ENCODE measurements around the gene KBTBD13.

KBTBD13 gene

DNA sequence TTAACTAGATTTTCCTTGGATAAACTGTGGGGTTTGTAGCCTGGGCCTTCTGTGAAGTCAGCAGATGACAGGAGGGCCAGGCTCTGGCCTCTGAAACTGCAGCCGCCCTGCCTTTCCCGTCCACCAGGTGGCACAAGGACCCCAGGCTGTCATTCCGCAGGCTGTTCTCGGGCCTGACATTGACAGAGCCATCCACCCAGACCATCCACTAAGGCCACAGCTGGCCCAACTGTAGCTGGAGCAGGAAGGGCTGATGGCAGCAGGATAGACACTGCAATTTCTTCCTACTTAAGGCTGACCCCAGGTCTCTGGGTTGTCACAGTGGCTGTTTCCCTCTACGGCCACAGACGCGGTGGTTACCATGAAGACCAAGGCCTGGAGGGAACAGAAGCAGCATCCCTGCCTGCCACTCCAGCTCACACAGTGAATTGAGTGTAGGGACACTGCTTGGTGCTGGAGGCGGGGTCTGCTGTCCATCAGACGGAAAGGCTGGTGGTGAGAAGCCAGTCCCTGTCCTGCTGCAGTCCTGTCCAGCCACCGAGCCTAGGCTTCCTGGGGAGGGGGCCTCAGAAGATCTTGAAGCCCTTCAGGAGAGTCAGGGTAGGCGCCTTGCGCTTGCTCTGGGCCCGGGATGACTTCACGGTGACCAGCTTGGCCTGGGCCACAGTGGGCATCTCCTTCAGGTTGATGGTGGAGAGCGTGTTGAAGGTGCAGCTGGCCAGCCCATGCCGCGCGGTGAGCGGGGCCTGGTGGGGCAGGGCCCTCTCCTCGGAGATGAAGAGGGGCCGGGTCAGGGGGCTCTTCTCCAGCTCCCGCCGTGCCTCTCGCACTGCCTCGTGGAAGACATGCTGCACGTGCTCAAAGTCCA is 22.0 kb upstream of the KBTBD13 start:
- no peak for DNase-seq

DNA sequence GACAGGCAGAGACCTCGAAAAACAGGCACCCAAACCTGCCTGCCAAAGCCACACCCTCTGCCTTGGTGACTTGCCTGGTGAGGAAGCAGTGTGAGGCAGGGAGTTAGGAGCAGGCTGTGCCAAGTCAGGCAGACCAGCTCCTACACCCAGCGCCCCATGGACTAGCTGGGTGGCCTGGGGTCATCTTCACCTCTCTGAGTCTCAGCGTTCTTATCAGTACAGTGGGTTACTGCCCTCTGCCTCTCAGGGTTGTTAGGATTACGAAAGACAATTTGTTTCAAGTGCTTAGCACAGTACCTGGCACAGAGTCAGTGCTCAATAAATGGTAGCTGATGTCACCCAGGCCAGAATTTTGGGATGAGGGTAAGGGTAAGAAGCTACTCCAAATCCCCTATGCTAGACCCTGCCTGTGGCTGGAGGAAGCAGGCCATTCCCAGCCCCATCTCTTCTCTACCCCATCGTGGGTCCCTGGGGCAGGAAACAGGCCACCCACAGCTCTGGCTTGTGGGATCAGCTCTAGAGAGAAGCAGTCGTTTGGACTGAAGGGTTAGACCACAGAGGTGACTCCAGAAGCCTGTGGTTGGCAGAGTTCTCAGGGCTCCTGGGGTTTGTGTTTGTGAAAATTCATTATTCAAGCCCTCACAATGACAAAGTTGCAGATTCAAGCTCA is 21.2 kb upstream of the KBTBD13 start:
- DNase-seq = no peak

DNA sequence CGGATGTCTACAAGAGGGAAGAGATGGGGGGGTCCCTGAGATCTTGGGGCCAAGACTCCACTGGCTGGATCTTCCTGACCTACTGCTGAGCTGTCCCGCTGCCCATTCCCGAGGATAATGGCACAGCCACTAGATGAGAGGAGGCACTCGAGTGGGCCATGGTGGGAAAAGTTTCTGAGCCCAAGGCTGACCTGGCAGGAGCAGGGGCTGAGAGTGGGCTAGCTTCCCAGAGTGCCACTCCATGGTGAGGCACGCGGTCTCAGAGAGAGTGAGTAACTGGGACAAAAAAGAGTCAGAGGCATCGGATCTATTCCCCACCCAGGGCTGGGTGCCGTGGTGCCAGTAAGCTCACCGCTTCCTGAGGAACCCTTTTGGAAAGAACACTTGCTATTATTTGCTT is 20.4 kb upstream of the KBTBD13 start:
- DNase-seq = no peak

DNA sequence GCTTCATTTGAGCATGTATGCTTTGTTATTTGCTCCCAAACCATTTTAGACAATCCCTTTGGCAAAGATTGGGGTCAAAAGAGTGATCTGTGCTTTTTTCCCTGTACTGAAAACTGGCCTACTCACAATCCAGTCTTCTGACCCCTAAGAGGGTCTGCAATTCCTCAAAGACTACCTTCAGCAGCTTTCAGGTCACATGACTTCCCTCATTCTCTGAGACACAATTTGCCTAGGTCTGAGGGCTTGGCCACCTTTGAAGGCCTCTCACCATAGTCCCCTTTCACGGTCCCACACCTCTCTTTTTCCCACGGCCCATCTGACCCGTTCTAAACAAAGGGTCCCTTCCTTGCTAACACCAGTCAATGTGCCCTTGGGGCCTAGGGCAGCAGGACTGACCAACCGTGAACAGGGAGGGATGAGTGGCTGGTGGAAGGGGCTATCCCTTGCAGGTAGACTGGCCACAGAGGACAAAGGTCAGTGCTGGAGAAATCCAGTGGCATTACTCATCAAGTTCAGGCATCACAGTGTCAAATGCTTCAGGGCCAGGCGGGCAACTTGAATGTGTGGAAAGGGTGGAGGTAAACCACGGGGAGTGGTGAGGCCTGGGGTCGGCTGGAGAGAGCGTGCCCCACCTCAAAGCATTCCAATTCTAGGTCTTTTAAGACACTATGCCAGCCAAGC is 19.5 kb upstream of the KBTBD13 start:
- DNase-seq = no peak

DNA sequence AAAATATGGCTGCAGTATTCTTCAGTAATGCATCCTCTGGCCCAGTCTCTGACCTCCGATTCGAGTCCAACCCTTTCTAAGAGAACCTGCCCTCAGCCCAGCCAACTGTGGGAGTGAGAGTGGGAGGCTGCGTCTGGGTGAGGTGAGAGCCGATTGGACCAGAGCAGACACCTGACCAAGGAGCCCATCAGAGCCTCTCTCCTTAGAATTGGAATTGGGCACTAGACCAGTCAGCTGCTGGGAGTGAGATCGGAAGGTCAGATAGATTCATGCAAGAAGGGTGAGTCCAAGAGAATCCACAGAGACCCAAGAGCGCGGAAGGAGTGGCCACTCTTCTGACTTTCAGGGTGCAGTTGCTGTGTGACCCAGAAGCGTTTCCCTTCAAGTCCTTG is 19.0 kb upstream of the KBTBD13 start:
- no peak for DNase-seq

DNA sequence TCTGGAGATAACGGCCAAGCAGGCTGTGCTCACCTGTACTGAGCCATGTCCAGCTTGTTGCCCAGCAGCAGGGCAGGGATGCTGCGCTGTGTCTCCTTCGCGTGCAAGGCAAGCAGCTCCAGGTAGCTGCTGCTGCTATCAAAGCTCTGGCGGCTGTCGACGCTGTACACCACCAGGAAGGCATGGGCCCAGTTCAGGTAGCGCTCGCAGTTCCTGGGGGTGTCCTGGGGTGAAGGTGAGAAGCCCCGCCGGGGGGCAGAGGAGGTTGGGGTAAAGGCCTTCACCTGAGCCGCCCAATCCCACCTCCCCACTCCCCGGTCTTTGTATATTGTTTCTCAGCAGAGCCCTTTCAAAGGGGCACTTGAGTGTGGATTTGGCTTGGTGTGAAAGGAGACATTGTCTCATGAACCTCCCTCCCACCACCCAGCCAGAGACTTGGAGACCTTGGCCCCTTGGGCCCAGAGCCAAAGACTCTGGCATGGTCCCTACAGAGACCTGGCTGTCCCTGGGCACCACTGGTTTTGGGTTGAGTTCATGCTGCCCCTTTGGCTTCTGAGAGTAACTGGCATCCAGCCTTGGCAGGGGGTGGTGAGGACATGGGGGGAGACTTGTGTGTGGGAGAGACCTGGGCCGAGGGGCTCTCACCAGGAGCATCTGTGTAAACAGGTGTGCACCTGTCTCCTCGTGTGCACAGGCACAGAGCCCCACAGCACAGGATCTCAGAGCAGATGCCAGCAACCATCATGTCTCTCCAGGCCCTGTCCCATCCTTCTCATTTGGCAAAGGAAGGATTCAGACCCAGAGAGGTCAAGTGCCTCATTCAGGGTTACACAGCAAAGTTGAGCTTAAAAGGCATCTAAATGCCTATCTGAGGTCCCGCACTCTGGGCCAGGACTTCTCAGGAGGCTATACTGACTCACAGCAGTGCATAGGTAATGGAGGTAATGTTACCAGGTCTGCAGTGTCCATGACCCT is 17.9 kb upstream of the KBTBD13 start:
- no peak for DNase-seq

DNA sequence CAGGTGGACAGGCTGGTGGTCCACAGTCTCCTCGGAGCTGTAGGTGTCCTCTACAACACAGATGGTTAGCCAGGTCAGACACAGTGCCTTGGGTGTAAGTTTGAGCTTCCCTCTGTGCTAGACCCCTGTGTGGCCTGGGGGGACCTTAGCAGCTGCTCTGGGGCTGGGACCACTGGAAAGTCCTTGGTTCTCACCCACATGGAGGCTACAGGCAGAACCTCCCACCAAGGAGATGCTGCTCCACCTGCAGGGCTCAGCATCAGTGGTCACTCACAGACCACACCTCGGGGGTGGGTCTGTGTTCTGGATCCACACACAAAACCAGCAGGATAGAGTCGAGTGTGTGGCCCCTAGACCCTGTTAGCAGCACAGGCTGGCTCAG is 17.2 kb upstream of the KBTBD13 start:
- DNase-seq = no peak

DNA sequence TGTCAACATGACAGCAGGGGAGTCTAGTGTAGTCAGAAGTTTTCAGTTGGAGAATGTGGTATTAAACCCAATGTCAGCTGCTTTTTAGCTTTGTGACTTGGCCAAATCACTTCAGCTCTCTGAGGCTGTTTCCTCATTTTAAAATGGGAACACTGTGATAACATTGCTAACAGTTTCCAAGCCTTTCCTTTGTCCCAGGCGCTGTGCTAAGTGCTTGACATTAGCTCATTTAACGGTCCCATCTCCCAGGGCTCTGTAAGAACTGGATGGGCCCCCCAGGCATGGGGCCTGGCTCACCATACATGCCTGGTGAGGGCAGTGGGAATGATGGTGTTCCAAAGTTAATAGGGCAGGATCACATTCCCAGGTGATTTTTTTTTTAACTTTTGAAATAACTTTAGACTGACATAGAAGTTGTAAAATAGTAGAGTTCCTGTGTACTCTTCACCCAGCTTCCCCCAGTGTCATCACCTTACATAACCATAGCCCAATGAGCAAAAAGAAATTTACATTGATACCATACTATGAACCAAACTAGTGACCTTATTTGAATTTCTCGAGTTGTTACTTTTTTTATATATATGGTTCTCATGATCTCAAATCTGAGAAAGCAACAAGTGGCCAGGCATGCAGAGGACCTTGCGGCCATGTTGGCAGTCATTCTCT is 16.5 kb upstream of the KBTBD13 start:
- no peak for DNase-seq

DNA sequence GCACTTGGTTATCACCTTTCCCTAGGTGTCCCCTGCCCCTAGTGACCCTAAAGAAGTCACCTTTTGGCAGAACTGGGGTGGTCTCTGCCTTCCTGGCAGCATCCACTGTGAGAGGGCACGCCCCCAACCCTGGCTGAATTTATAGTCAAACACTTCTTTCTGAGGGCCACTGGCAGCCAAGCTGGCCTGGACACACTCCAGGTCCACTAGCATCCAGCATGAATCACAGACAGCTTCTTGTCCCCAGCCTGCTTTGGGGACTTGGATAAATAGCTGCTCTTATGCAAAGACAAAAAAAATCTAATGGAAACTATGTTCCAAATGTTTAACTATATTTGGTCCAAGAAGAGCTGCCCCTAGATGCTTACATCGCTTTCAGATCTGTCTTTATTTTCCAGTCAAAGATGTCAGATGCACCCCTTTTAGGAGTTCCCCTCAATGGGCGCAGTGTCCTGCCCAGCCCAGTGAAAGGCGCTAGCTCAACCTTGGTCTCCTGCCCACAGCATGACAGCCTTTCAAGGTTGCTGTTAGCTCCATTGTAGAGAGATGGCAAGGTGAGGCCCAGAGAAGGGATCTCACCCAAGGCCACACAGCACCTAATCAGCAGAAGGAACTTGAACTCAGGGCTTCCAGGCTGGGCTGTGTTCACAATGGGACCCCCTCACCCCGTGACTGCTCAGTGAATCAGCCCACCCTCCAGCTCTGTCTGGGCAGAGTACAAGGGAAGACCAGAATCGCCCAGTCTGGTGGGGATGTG is 15.7 kb upstream of the KBTBD13 start:
- DNase-seq = no peak

DNA sequence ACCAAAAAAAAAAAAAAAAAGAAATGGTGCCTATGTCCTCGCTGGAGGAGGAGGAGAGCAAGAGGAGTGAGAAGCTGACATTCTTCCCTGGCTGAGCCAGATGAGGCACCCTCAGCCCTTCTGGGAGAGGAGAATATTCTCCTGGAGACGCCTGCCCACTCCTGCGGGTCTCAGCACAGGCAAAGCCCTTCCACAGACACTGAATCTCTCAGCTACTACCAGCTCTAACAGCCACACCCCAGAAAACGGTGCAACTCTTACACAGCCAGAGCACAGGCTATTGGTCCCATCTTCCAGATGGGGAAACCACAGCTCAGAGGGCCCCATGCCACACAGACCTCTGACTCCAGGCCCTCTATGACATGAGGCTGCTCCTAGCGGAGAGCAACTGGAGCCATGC is 14.5 kb upstream of the KBTBD13 start:
- DNase-seq = no peak

DNA sequence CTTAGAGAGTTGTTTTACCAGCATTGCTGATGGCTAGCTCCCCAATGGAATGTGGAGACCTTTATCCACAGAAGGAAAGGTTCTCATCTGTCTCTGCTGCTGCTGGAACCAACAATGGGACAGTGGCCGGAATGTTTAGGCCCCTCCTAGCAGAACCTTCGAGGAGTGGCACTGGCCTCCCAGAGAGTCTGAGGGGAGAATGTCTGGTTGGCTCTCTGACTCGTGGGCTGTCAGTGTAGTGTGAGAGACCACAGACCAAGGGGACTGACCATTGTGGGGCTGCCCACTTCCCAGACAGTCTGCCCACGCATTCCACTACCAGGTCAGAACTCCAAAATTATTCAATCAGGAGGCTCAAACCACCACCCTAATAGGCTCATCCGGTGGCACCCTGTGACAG is 13.8 kb upstream of the KBTBD13 start:
- no peak for DNase-seq

DNA sequence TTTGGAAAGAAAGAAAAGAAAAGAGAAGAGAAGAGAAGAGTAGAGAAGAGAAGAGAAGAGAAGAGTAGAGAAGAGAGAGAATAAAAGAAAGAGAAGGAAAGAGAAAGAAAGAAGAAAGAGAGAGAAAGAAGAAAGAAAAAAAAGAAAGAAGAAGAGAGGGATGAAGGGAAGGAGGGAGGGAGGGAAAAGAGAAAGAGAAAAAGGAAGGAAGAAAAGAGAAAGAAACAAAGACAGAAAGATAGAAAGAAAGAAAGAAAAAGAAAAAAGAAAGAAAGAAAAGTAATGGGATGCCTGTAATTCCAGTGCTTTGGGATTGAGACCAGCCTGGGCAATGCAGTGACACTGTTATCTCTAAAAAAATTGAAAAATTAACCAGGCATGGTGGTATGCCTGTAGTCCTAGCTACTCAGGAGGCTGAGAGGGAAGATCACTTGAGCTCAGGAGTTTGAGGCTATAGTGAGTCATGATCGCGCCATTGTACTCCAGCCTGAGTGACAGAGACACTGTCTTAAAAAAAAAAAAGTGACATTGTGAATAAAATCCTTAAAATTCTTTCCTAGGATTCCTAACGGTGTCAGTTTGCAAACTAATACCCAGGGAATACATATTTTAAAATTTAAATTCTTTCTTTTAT is 10.4 kb upstream of the KBTBD13 start:
- no peak for DNase-seq

DNA sequence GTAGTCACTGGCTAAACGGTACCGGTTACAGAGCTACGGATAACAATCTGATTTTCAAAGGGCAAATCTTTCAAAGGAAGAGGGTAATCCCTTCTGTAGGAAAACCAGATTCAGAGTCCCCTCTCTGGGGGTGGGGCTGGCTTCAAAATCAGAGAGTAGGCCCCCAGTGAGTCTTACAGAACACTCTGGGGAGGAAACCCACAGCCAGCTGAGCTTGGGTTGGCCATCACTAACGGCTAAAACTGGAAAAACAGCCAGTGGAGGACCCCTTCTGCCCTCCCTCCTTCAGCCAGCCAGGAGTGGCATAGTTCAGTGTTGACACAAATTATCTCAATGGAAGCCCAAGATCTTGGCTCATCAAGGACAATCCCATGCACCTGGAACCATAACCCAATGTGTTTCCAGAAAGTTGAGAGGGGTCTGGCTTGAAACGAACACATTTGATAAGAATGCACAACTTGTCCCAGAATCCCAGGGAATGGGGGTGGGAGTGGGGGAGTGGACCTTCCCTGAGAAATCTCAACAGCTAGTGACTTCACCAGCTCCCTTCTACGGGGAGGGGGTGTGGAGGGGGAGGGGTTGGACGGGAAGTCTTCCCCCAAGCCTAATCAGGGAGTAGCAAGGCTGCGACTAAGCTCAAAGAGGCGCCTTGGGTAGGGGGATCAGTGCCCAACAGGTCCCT is 9.8 kb upstream of the KBTBD13 start:
- no peak for DNase-seq

DNA sequence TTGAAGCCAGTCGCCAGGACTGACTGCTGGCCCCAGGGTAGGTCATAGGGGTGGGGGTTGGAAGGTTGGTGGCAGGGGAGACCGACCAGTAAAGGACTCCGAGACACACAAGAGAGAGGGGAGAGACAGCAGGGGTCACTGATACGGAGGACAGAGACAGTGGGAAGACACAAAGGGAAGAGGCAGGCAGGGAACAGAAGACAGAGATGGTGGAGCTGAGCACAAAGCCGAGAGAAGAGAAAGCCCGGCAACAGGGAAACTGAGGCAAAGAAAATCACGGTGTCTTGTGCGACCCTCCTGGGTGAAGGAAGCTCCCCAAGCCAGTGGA is 9.3 kb upstream of the KBTBD13 start:
- no peak for DNase-seq

DNA sequence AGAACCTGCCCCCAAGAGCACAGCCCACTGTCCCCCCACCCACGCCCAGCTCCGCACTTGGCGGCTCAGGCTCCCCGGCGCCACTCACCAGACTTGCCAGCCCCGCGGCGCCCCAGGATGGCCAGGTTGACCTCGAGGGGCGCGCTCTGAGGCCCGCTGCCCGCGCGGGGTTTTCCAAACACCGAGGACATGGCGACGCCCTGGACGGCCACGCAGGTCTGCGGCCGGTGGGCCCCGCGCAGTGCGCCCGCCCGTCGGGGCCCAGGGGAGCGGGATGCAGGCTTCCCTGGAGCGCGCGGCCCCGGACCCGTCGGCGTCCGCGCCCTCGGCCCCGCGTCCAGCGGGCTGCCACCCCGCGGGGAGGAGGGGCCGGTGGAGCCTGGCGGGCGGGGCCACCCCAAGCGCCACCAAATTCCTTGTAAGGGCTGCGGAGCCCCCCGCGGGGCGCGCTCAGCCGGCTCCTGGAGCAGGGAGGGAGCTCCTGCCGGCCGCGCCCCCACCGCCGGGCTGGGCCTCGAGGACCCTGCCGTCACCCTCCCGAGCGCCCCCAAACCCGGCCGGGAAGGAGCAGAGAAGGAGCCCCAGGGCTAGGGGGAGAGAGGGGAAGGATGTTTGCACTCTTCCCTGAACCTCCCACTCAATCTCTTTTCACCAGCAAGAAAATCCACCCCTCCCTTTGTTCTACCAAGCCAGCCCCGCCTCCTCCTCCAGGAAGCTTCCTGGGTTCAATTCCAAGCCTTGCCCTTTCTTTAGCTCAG is 8.7 kb upstream of the KBTBD13 start, which contains the start of gene RASL12:
Gene RASL12 (minus strand): TSS at position 347 of the 758 bp plus-strand sequence. CDS start 156 bp downstream, at position 191.
- DNase-seq = no peak

DNA sequence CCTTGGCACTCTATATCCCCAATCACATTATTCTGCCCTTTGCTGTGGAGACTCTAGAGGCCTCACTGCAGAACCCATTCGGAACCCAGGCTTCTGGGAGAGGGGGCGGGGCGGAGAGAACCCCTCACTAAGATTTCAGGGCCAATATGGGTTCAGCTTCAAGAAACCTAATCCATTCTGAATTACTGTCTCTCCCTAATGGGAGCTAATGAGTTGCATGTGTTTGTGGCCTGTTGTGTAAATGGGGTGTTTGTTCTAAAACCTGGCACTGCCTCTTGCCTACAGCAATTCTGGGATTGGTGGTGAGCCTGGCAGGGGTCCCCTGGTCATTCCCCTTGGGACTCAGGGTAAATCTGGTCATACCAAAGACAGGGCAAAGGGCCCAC is 8.2 kb upstream of the KBTBD13 start:
- DNase-seq = no peak

DNA sequence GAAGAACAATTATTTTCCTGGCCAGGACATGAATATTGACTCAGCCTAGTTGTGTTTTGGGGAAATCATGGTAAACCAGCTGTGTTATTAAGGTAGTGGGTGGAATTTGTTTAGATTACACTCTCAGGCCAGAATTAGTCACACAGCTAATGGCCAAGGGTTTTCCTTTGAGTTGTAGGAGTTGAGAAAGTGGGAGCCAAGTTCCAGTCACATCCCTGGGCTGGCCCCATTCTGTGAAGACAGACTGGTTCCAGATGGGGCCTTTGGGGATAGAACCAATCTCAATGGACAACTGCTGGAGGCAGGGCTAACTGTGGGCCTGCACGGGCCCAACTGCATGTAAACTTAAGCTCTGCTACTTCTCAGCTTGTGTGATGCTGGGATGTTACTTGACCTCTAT is 7.4 kb upstream of the KBTBD13 start:
- DNase-seq = no peak

DNA sequence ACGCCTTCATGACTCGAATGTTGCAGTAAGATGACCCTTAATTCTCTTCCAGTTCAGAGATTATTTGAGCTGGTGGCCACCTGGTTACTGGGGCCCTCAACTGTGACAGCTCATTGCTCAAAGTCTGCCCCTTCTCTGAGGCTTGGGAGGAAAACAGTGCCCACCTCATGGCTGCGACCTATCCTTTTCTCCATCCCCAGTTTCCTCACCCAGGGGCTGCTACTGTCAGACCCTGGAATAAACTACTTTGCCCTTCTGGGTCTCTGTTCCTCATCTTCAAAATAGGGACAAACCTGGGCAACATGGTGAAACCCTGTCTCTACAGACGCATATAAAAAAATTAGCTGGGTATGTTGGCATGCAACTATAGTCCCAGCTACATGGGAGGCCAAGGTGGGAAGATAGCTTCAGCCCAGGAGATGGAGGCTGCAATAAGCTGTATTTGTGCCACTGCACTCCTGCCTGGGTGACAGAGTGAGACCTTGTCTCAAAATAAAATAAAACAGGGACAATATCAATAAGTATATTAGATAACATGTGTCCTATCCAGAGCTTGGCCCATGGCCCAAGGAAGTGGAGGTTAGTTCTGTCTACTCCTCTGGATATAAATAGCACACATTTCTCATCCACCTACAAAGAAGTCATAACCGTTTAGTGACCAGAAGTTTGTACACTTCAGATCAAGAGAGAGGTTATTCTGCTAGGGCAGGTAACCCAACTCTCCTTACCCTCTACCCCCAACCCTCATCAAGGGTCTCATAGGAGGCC is 6.6 kb upstream of the KBTBD13 start:
- DNase-seq = no peak

DNA sequence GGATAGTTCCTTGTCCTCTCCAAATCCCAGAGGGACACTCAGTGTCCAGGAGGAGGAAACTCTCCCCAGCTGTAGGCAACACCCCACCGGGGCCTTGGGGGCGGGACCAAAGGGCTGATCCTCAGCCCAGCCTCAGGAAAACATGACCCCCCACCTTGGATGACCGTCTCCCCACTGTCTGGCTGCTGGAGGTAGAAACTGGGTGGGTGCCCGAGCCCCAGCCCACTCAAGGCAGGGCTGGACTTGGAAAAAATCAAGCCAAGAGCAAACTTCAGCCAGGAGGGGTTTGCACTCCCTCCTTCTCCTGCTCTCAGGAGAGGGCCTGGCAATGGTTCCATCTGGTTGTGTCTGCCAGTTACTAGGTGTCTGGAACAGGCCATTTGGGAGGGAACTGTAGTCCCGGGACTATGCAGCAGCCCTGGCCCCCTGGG is 5.2 kb upstream of the KBTBD13 start:
- no peak for DNase-seq
